HG02642 (cell line): ENCODE measurements around the gene PPP1R1C.
"Not testable (repeated sequence)": the region's sequence is repeated elsewhere in the genome, so short reads cannot be mapped to it uniquely, and the experiment has no call there.

Experiments used
- ATAC-seq: cut with Tn5 transposase; IDR thresholded peaks from one replicate; pipeline ENCODE4 v1.9.1; 2021; ENCODE audit warnings: mild to moderate bottlenecking; ENCODE audit not compliant: unreplicated experiment, poor library complexity

Gene PPP1R1C

GRCh38 chr2:181985632-181986205 is at the start of gene PPP1R1C:
Gene PPP1R1C (plus strand): TSS chr2:181985853. CDS start chr2:181986111, 258 bp downstream.
- ATAC-seq, result no peak

GRCh38 chr2:181937473-181937872 is 48.2 kb upstream of the PPP1R1C start:
- no peak for ATAC-seq

- ATAC-seq, result no peak
These were observed 42.1 kb upstream of the PPP1R1C start for GRCh38 chr2:181943411-181944124.

- ATAC-seq, result no peak
These were observed 41.3 kb upstream of the PPP1R1C start for GRCh38 chr2:181944164-181944913.

GRCh38 chr2:181944914-181945291 is 40.8 kb upstream of the PPP1R1C start:
- no peak for ATAC-seq

- no peak for ATAC-seq
These were observed 39.1 kb upstream of the PPP1R1C start for GRCh38 chr2:181946444-181947127.

GRCh38 chr2:181947273-181947672 is 38.4 kb upstream of the PPP1R1C start:
- ATAC-seq, result no peak

- ATAC-seq, result no peak
These were observed 37.4 kb upstream of the PPP1R1C start for GRCh38 chr2:181948227-181948626.

- ATAC-seq, result no peak
These were observed 36.6 kb upstream of the PPP1R1C start for GRCh38 chr2:181949047-181949446.

GRCh38 chr2:181952404-181953226 is 33.0 kb upstream of the PPP1R1C start:
- no peak for ATAC-seq

GRCh38 chr2:181953881-181954537 is 31.6 kb upstream of the PPP1R1C start:
- peak; percentile 76 for ATAC-seq

- peak; percentile 14 for ATAC-seq
These were observed 31.1 kb upstream of the PPP1R1C start for GRCh38 chr2:181954538-181954883.

- no peak for ATAC-seq
These were observed 30.6 kb upstream of the PPP1R1C start for GRCh38 chr2:181955010-181955409.

GRCh38 chr2:181955866-181956265 is 29.8 kb upstream of the PPP1R1C start:
- not testable (repeated sequence) for ATAC-seq

- no peak for ATAC-seq
These were observed 28.0 kb upstream of the PPP1R1C start for GRCh38 chr2:181957668-181958067.

- ATAC-seq, result no peak
These were observed 26.9 kb upstream of the PPP1R1C start for GRCh38 chr2:181958726-181959125.

GRCh38 chr2:181959508-181959907 is 26.1 kb upstream of the PPP1R1C start:
- ATAC-seq, result no peak

GRCh38 chr2:181961167-181961566 is 24.5 kb upstream of the PPP1R1C start:
- ATAC-seq, result not testable (repeated sequence)

GRCh38 chr2:181962142-181962541 is 23.5 kb upstream of the PPP1R1C start:
- no peak for ATAC-seq
